T-helper 2 cell treated with Interferon-gamma antibody and Interleukin-4, amounts not matched to agents 100 ng/mL and 5 ng/mL, for 36 hours (primary cell): ENCODE results near the gene MCF2L. TPM values are rescaled to one million over a fixed set of nuclear protein-coding genes. Genes with fewer than 3 reads are reported as not detected.

ENCODE experiments used
- intact Hi-C: fragments of 100-400 bp; cut with micrococcal nuclease; formaldehyde crosslinking; loops from one replicate; pipeline ENCODE4 v1.15.1; 2023
- total RNA-seq: library from RNA; stranded (reverse); gene quantifications from 2 replicates; pipeline ENCODE4 v1.2.3, GENCODE V29; 2022

The MCF2L gene
- total RNA-seq, 1 donor from 2014 or later, result 0.14 TPM

- intact Hi-C loops, result no loop called here
Observed at GRCh38 chr13:112977091-112977490, 8.1 kb downstream of the MCF2L start.

- intact Hi-C loops, result no loop called here
Observed at GRCh38 chr13:112977525-112977924, 8.5 kb downstream of the MCF2L start.

- intact Hi-C loops, result no loop called here
Observed at GRCh38 chr13:112978561-112979405, 9.8 kb downstream of the MCF2L start.

GRCh38 chr13:112979406-112979902, 10.4 kb downstream of the MCF2L start:
- intact Hi-C loops, result no loop called here

GRCh38 chr13:112980434-112980833, 11.4 kb downstream of the MCF2L start:
- intact Hi-C loops, result no loop called here

GRCh38 chr13:112981451-112981850, 12.4 kb downstream of the MCF2L start:
- intact Hi-C loops, result no loop called here

GRCh38 chr13:112982281-112983041, 13.4 kb downstream of the MCF2L start:
- intact Hi-C loops, result no loop called here

- intact Hi-C loops, result no loop called here
Observed at GRCh38 chr13:112983042-112983305, 14.0 kb downstream of the MCF2L start.

- intact Hi-C loops, result no loop called here
Observed at GRCh38 chr13:112983428-112984196, 14.6 kb downstream of the MCF2L start.

GRCh38 chr13:112984501-112984900, 15.5 kb downstream of the MCF2L start:
- intact Hi-C loops, result no loop called here

GRCh38 chr13:112984954-112985802, 16.2 kb downstream of the MCF2L start:
- intact Hi-C loops, result no loop called here

- intact Hi-C loops, result no loop called here
Observed at GRCh38 chr13:112985803-112986408, 16.9 kb downstream of the MCF2L start.

GRCh38 chr13:112986470-112986869, 17.5 kb downstream of the MCF2L start:
- intact Hi-C loops, result no loop called here

- intact Hi-C loops, result no loop called here
Observed at GRCh38 chr13:112986946-112987681, 18.1 kb downstream of the MCF2L start.

- intact Hi-C loops, result no loop called here
Observed at GRCh38 chr13:112987682-112988024, 18.6 kb downstream of the MCF2L start.

GRCh38 chr13:112990783-112991182, 21.8 kb downstream of the MCF2L start:
- intact Hi-C loops, result no loop called here

GRCh38 chr13:112991609-112992008, 22.6 kb downstream of the MCF2L start:
- intact Hi-C loops, result no loop called here

GRCh38 chr13:112992931-112993680, 24.1 kb downstream of the MCF2L start:
- intact Hi-C loops, result no loop called here

GRCh38 chr13:112994084-112994780, 25.2 kb downstream of the MCF2L start:
- intact Hi-C loops, result no loop called here
